DMS 273 treated with DMSO at 0.1 percent for 48 hours (cell line): ENCODE results near the gene SV2B.
A peak's percentile ranks its signal among the peaks of the same experiment; 100 is the strongest.
"Not testable (repeated sequence)": the region's sequence is repeated elsewhere in the genome, so short reads cannot be mapped to it uniquely, and the experiment has no call there.

Experiments used
- DNase-seq: peaks from one replicate; lab custom pipeline; 2025; lab: John Stamatoyannopoulos, UW

The SV2B gene

GRCh38 chr15:91099995-91100813 is at the start of gene SV2B:
Gene SV2B (plus strand): TSS chr15:91100257. CDS start chr15:91226264, 126,007 bp downstream.
- no peak for DNase-seq

GRCh38 chr15:91051248-91051647 is 48.8 kb upstream of the SV2B start:
- no peak for DNase-seq

GRCh38 chr15:91054816-91055215 is 45.2 kb upstream of the SV2B start:
- no peak for DNase-seq

- peak; percentile 43 for DNase-seq
Observed at GRCh38 chr15:91055548-91056331, 44.3 kb upstream of the SV2B start.

- DNase-seq, result no peak
Observed at GRCh38 chr15:91061230-91061629, 38.8 kb upstream of the SV2B start.

- no peak for DNase-seq
Observed at GRCh38 chr15:91061997-91062396, 38.1 kb upstream of the SV2B start.

GRCh38 chr15:91065505-91065904 is 34.6 kb upstream of the SV2B start:
- DNase-seq, result no peak

GRCh38 chr15:91067036-91067435 is 33.0 kb upstream of the SV2B start:
- no peak for DNase-seq

- no peak for DNase-seq
Observed at GRCh38 chr15:91068436-91068835, 31.6 kb upstream of the SV2B start.

GRCh38 chr15:91068966-91069365 is 31.1 kb upstream of the SV2B start:
- no peak for DNase-seq

- no peak for DNase-seq
Observed at GRCh38 chr15:91070872-91071271, 29.2 kb upstream of the SV2B start.

- no peak for DNase-seq
Observed at GRCh38 chr15:91072161-91072560, 27.9 kb upstream of the SV2B start.

- no peak for DNase-seq
Observed at GRCh38 chr15:91073077-91073476, 27.0 kb upstream of the SV2B start.

- no peak for DNase-seq
Observed at GRCh38 chr15:91073768-91074167, 26.3 kb upstream of the SV2B start.

- DNase-seq, result no peak
Observed at GRCh38 chr15:91075739-91076138, 24.3 kb upstream of the SV2B start.

GRCh38 chr15:91077029-91077428 is 23.0 kb upstream of the SV2B start:
- DNase-seq, result no peak

- DNase-seq, result not testable (repeated sequence)
Observed at GRCh38 chr15:91093866-91094265, 6.2 kb upstream of the SV2B start.

GRCh38 chr15:91098451-91098850 is 1.6 kb upstream of the SV2B start:
- no peak for DNase-seq

- DNase-seq, result no peak
Observed at GRCh38 chr15:91099616-91099994, 452 bp upstream of the SV2B start.

- no peak for DNase-seq
Observed at GRCh38 chr15:91100814-91101607, 954 bp downstream of the SV2B start.

- DNase-seq, result no peak
Observed at GRCh38 chr15:91101608-91101920, 1.5 kb downstream of the SV2B start.

- no peak for DNase-seq
Observed at GRCh38 chr15:91102546-91103330, 2.7 kb downstream of the SV2B start.
